LNCAP (cell line): Measurements from ENCODE around the gene PTPN2.

Experiments
- CTCF ChIP-seq: fragments of 450-650 bp; IDR thresholded peaks from 2 replicates; pipeline ENCODE4 v1.5.1; 2017; ENCODE audit warnings: mild to moderate bottlenecking

PTPN2 gene

GRCh38 chr18:12885500-12885899 is 1.5 kb upstream of the PTPN2 start:
- TF ChIP-seq CTCF = no peak

DNA sequence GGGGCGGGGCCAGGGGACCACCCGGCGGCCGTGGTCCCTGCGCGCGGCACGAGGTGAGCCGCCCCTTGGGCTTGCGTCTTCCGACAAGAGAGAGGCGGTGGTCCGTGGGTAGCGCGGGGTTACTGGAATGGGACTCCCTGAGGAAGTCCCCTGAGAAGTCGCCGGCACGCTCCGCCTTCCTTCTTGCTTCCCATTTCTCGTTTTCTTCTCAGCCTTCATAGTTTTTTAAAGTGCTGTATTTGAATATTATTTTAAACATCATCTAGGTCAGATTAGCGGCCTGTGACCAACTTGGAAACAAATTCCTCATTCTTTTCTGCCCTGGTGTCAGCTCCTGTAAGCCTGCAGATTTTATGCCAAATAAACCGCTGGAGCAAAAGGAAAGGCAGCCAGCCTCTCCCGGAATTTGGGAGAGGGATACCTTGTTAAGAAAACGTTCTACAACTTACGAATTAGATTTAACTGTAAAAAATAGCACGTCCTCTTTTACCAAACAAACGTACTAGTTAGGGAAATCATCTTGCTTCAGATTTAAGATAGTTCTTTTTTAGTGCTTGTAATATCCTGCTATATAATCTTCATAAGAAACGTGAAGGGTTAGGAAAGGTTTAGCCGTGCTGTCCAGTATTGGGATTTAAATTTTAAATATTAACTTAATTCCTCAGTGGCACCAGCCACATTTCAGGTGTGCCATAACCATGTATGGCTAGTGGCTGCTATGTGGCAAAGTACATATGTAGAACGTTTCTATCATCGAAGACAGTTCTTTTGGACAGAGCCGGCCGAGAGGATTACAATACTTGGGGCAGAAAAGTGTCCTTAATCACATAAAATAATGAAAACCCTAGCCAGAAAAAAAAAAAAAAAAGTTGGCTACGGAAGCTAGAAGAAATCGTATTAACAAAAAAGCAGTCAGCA is 628 bp upstream of the PTPN2 start:
- no peak for TF ChIP-seq CTCF

GRCh38 chr18:12883372-12883683 is 709 bp downstream of the PTPN2 start:
- no peak for TF ChIP-seq CTCF

GRCh38 chr18:12882453-12883371 is 1.3 kb downstream of the PTPN2 start:
- TF ChIP-seq CTCF = no peak

DNA sequence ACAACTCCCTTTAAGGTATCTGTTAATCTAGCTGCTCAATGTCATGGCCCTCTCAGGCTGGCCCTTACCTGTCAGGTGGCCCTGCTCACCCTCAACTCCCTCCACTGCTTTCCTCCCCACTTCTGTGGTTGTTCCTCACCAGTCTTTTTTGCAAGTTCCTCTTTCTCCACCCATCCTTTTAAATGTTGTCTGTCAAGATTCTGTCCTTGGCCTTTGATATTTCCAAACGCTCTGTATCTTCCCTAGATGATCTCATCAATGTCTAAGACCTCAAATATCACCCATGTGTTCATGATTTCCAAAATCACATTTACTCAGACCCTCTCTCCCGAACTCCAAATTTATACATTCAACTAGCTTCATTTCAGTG is 3.5 kb downstream of the PTPN2 start:
- TF ChIP-seq CTCF = no peak

- no peak for TF ChIP-seq CTCF
Observed at GRCh38 chr18:12879840-12880540, 4.0 kb downstream of the PTPN2 start.

GRCh38 chr18:12872408-12872807 is 11.6 kb downstream of the PTPN2 start:
- no peak for TF ChIP-seq CTCF
